Measurements from ENCODE around the gene AMBRA1. TPM values are rescaled to one million over a fixed set of nuclear protein-coding genes. Genes with fewer than 3 reads are reported as not detected.

Gene AMBRA1
- total RNA-seq, 1 donor from 2014 or later, result 33.9 TPM

DNA sequence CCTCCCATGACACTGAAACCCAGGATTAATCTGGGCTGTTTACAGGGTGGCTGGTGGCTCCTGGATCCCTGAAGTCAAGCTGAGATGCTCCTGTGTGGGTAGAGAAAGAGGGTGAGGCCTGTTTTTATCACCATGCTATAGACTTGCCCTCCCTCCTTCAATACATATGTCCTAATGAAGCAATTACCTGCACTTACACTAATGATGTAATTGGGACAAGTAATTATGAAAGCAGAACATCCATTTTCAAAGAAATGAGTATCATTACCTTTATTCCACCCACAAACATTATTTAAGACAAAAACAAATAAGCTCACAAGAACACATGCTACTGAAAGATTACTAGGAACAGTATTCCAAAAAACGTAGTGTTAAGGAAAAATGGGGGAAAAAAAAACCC is 138.0 kb downstream of the AMBRA1 start:
- intact Hi-C loops (cut with DNase I), result no loop called here
- DNase-seq, result no peak
- H3K4me1 ChIP-seq, result peaks cover 4% of the 10 kb centered on the region
- TF ChIP-seq CTCF (IDR thresholded peaks at IDR 0.05), result no peak
- no peaks in the 10 kb centered on the region for H3K36me3 ChIP-seq
- ATAC-seq, result no peak
- H3K9me3 ChIP-seq, result no peaks in the 10 kb centered on the region
- no peak overlapping the region for H3K27ac ChIP-seq
- no peak overlapping the region for H3K4me3 ChIP-seq
- H3K27me3 ChIP-seq, result no peaks in the 10 kb centered on the region

DNA sequence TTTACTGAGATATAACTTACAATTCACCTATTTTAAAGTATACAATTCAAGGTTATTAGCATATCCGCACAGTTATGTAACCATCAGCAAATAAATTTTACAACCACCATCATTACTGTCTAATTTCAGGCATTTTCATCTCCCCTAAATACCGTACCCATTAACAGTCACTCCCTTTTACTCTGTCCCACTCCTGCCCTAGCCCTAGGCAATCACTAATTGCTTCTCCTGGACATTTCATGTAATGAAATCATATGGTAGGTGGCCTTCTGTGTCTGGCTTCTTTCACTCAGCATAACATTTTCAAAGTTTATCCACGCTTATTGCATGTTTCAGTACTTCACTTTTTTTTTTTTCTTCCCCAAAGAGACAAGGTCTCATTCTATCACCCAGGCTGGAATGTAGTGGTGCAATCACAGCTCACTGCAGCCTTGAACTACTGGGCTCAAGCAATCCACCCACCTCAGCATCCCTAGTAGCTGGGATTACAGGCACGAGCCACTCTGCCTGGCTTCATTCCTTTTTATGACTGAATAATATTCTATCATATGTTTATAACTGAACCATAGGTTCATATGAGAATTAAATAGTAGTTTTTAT is 140.8 kb downstream of the AMBRA1 start:
- H3K27me3 ChIP-seq, result no peaks in the 10 kb centered on the region
- H3K27ac ChIP-seq, result no peak overlapping the region
- no peaks in the 10 kb centered on the region for H3K9me3 ChIP-seq
- DNase-seq (no peak), ATAC-seq (no peak)
- TF ChIP-seq CTCF (IDR thresholded peaks at IDR 0.05), result no peak
- no peaks in the 10 kb centered on the region for H3K36me3 ChIP-seq
- intact Hi-C loops (cut with DNase I), result no loop called here
- H3K4me1 ChIP-seq, result peaks cover 4% of the 10 kb centered on the region
- no peak overlapping the region for H3K4me3 ChIP-seq

DNA sequence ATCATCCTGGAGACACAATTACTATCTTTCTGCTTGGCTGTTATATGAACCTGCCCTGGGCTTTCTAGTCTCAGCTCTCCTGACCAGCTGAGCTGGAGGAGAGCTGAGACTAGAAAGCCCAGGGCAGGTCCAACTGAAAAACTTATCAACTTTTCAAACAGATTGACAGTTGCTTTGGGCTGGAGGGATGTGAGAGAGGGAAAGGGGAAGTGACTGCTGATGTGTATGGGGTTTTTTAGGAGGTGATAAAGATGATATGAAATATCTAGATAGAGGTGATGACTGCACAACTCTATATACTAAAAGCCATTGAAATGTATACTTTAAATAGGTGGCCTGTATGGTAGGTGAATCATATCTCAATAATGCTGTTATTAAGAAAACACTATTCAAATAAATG is 142.1 kb downstream of the AMBRA1 start:
- Histone ChIP-seq H3K27ac (no peak overlapping the region), H3K4me1 (peaks cover 2% of the 10 kb centered on the region), H3K4me3 (no peak overlapping the region), H3K27me3 (no peaks in the 10 kb centered on the region), H3K9me3 (no peaks in the 10 kb centered on the region), H3K36me3 (no peaks in the 10 kb centered on the region)
- no peak for TF ChIP-seq CTCF (IDR thresholded peaks at IDR 0.05)
- ATAC-seq (no peak), DNase-seq (no peak)
- intact Hi-C loops (cut with DNase I), result no loop called here

GRCh38 chr11:46450846-46451477 is 142.9 kb downstream of the AMBRA1 start:
- no peak for TF ChIP-seq CTCF (IDR thresholded peaks at IDR 0.05)
- H3K27me3 ChIP-seq, result no peaks in the 10 kb centered on the region
- no peak for ATAC-seq
- H3K9me3 ChIP-seq, result no peaks in the 10 kb centered on the region
- no peak overlapping the region for H3K4me3 ChIP-seq
- no peak for DNase-seq
- intact Hi-C loops (cut with DNase I), result no loop called here
- H3K4me1 ChIP-seq, result peaks cover 7% of the 10 kb centered on the region
- H3K27ac ChIP-seq, result no peak overlapping the region
- H3K36me3 ChIP-seq, result no peaks in the 10 kb centered on the region

- no peak for DNase-seq
- no peak for TF ChIP-seq CTCF (IDR thresholded peaks at IDR 0.05)
- H3K4me3 ChIP-seq, result no peak overlapping the region
- peaks cover 9% of the 10 kb centered on the region for H3K4me1 ChIP-seq
- H3K27me3 ChIP-seq, result no peaks in the 10 kb centered on the region
- intact Hi-C loops (cut with DNase I), result loop anchor here (10.0 kb wide), 1 partner anchor 97 kb away; no protein-coding TSS in a partner anchor
- no peak overlapping the region for H3K27ac ChIP-seq
- H3K36me3 ChIP-seq, result peaks cover 9% of the 10 kb centered on the region
- ATAC-seq, result no peak
- no peaks in the 10 kb centered on the region for H3K9me3 ChIP-seq
Measured at GRCh38 chr11:46447544-46447943, 146.3 kb downstream of the AMBRA1 start.

Measured in upper lobe of right lung (tissue), 1 donor.